ENCODE results near the gene RNF180. TPM values are rescaled to one million over a fixed set of nuclear protein-coding genes. Genes with fewer than 3 reads are reported as not detected.

RNF180 gene
- total and polyA plus RNA-seq, 2 of the 8 experiments (the other 6 are each of a cell fraction or from before 2014, with no cell fraction given): 0.39 to 2.3 TPM

GRCh38 chr5:64149268-64149667 lies 16.4 kb upstream of the RNF180 start:
- Histone ChIP-seq H2AFZ (ENCODE audit: low read length) (no peak overlapping the region), H3K9me3 (ENCODE audit: insufficient read depth in 2 of 2, low read depth in 1 of 2, low read length in 1 of 2) (peaks cover 0 to 8% of the 10 kb centered on the region in 2 experiments; a peak in 1 of 4 replicates), H2BK5ac (ENCODE audit: low read depth, low read length) (no peak overlapping the region), H3K14ac (ENCODE audit: insufficient read length) (no peak overlapping the region), H2BK120ac (replicated peaks; ENCODE audit: low read depth, low read length) (no peak overlapping the region), H2BK15ac (ENCODE audit: low read length) (no peak overlapping the region), H3K4me3 (ENCODE audit: extremely low read depth in 1 of 4, insufficient read depth in 2 of 4, low read depth in 3 of 4, low read length in 4 of 4) (no peak overlapping the region), H3K9ac (replicated peaks in 1 of 4; ENCODE audit: extremely low read depth in 1 of 4, low read depth in 3 of 4, low read length in 3 of 4) (no peak overlapping the region), H4K20me1 (replicated peaks in 1 of 2; ENCODE audit: control insufficient read depth in 1 of 2, insufficient read depth in 2 of 2, low read length in 2 of 2) (no peaks in the 10 kb centered on the region), H4K8ac (ENCODE audit: extremely low read depth, insufficient read depth, low read length) (no peak overlapping the region), H3K18ac (ENCODE audit: extremely low read depth, low read length) (no peak overlapping the region), H3K36me3 (ENCODE audit: control insufficient read depth in 2 of 4, insufficient read depth in 4 of 4, low read length in 3 of 4) (no peaks in the 10 kb centered on the region), H3K56ac (replicated peaks; ENCODE audit: insufficient read length, low read depth, low read length) (no peak overlapping the region), H4K91ac (replicated peaks; ENCODE audit: insufficient read length, low read length) (no peak overlapping the region), H4K5ac (ENCODE audit: insufficient read length, low read depth, low read length) (no peak overlapping the region), H3K4ac (replicated peaks; ENCODE audit: insufficient read length, low read depth, low read length) (no peak overlapping the region), H3K4me2 (ENCODE audit: insufficient read depth in 1 of 2, low read depth in 2 of 2, low read length in 2 of 2) (no peak overlapping the region), H2AK5ac (ENCODE audit: low read depth, low read length) (no peak overlapping the region), H3K79me1 (ENCODE audit: low read depth, low read length) (no peaks in the 10 kb centered on the region), H2BK12ac (ENCODE audit: low read depth, low read length) (no peak overlapping the region), H3K23ac (ENCODE audit: insufficient read length) (no peak overlapping the region), H3K27ac (ENCODE audit: low read depth, low read length) (no peak overlapping the region), H3K4me1 (replicated peaks in 1 of 4; ENCODE audit: control insufficient read depth in 3 of 4, insufficient read depth in 4 of 4, low read length in 3 of 4) (peaks cover 0 to 7% (median 2%) of the 10 kb centered on the region in 4 experiments; a peak in 2 of 7 replicates), H2BK20ac (ENCODE audit: low read length) (no peak overlapping the region), H3K27me3 (replicated peaks in 1 of 4; ENCODE audit: control insufficient read depth in 3 of 4, extremely low read depth in 1 of 4, insufficient read depth in 3 of 4, low read length in 3 of 4) (no peaks in the 10 kb centered on the region), H3K23me2 (ENCODE audit: low read depth, low read length) (no peaks in the 10 kb centered on the region), H3K79me2 (ENCODE audit: control insufficient read depth in 1 of 2, insufficient read depth in 2 of 2, low read length in 2 of 2) (no peaks in the 10 kb centered on the region)
- POLR2A ChIA-PET (ENCODE audit: partially characterized antibody): no interaction called here
- CTCF ChIA-PET (ENCODE audit: partially characterized antibody): interaction anchor here (0.9 to 5.8 kb wide), 11 partner anchors 12 to 634 kb away, joined by 3 to 61 read pairs (median 4); no protein-coding TSS in a partner anchor
- DNase-seq (ENCODE audit: low read depth in 1 of 2, low spot score in 2 of 2) (no peak), FAIRE-seq (no peak)
- TF ChIP-seq SP2 (IDR thresholded peaks at IDR 0.05; ENCODE audit: low read length) (no peak), HDAC6 (IDR thresholded peaks at IDR 0.05; ENCODE audit: low read depth, low read length) (no peak), JUND (IDR thresholded peaks at IDR 0.05; ENCODE audit: low read length) (no peak), SP1 (IDR thresholded peaks at IDR 0.05; ENCODE audit: low read depth, low read length) (no peak), GABPA (IDR thresholded peaks at IDR 0.05; ENCODE audit: borderline replicate concordance, insufficient read depth, low read length) (no peak), GTF2F1 (IDR thresholded peaks at IDR 0.05; ENCODE audit: borderline replicate concordance, low read depth, low read length) (no peak), CHD1 (IDR thresholded peaks at IDR 0.05; ENCODE audit: low read depth, low read length) (no peak), TCF12 (IDR thresholded peaks at IDR 0.05; ENCODE audit: low read depth, low read length) (no peak), SP4 (IDR thresholded peaks at IDR 0.05; ENCODE audit: low read length) (no peak), SIRT6 (IDR thresholded peaks at IDR 0.05; ENCODE audit: low read length) (no peak), TAF7 (optimal IDR thresholded peaks at IDR 0.05; ENCODE audit: borderline replicate concordance, low read depth, low read length) (no peak), SAP30 (IDR thresholded peaks at IDR 0.05; ENCODE audit: insufficient read depth, insufficient replicate concordance, low read length) (no peak), KDM5A (IDR thresholded peaks at IDR 0.05; ENCODE audit: low read length) (no peak)
